ENCODE results near the gene PLCH1.

- TF ChIP-seq, protein P1, sequence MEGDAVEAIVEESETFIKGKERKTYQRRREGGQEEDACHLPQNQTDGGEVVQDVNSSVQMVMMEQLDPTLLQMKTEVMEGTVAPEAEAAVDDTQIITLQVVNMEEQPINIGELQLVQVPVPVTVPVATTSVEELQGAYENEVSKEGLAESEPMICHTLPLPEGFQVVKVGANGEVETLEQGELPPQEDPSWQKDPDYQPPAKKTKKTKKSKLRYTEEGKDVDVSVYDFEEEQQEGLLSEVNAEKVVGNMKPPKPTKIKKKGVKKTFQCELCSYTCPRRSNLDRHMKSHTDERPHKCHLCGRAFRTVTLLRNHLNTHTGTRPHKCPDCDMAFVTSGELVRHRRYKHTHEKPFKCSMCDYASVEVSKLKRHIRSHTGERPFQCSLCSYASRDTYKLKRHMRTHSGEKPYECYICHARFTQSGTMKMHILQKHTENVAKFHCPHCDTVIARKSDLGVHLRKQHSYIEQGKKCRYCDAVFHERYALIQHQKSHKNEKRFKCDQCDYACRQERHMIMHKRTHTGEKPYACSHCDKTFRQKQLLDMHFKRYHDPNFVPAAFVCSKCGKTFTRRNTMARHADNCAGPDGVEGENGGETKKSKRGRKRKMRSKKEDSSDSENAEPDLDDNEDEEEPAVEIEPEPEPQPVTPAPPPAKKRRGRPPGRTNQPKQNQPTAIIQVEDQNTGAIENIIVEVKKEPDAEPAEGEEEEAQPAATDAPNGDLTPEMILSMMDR (IDR thresholded peaks at IDR 0.05), result no peak
- TF ChIP-seq ZFX (IDR thresholded peaks at IDR 0.05; ENCODE audit: borderline replicate concordance), result no peak
These were observed 244.6 kb downstream of the PLCH1 start for GRCh38 chr3:155500194-155500818.

All from 22Rv1 (cell line).